A549 treated with GW870086 at 1 μM for 4 hours (cell line): ENCODE measurements around the gene SRC. TPM values are rescaled to one million over a fixed set of nuclear protein-coding genes. Genes with fewer than 3 reads are reported as not detected.

Source experiments
- total RNA-seq: library from RNA; stranded (reverse); fragments of 200-300 nt; extraction: Qiagen RNA extraction; gene quantifications from 5 replicates; pipeline ENCODE4 v1.2.3, GENCODE V29; 2022; ENCODE audit warnings: low read depth

SRC gene
- 134 to 164 TPM (median 152 TPM) in 5 replicates for total RNA-seq

DNA sequence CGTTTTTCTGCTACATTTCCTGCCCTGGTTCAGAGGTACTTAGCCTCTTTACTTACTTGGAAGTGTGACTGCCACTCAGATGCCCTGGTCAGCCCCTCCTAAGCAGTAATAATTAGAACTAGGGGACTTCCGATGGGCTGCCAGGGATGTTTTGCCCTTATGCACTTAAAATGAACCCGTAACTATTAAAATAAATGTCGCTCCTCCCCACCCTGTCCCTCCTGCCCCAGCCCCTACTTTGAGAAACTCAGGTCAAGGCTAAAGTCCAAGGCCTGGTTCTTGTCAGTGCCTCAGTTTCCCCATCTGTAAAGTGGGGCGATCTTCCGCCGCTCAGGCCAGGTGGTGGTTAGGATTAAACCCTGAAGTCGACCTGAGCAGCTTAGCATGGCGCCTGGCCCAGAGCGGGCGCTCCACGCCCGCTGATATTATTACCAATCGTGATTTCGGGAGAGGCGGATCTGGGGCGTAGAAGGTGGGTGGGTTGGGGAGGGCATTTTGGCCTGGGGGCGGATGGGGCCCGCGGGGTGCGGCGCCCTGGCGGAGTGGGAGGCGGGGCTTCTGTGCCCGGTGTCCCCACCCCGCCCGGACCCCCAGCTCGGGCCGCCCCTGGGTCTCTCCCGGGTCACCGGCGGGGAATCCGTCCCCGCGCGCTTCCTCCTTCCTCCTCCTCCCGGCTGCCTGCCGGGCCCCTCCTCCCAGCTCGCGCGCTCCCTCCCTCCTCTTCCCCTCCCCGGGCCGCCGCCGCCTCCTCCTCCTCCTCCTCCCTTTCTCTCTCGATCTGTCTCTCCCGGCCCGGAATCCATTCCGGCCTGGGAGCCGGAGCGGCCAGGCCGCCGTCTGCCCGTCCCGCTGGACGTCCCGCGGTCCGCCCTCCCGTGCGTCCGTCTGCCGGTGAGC is at the start of gene SRC:
SRC (plus strand) TSS at position 802 of the 897 bp plus-strand sequence. CDS start 38,014 bp downstream, outside the sequence.

Other genes starting within 250 kb of the SRC start
- gene RPN2, start 166.8 kb upstream of the SRC start, total RNA-seq: 254 to 268 TPM (median 260 TPM) in 5 replicates
- gene MROH8, start 166.6 kb upstream of the SRC start, total RNA-seq: 0.45 to 1.7 TPM (median 1.0 TPM) in 5 replicates
- not detected in 5 replicates for gene GHRH, start 84.3 kb upstream of the SRC start, total RNA-seq
- 81.2 to 101 TPM (median 92.6 TPM) in 5 replicates for gene MANBAL, start 56.5 kb upstream of the SRC start, total RNA-seq
- not detected in 5 replicates for gene NNAT, start 175.1 kb downstream of the SRC start, total RNA-seq
- gene BLCAP, start 181.7 kb downstream of the SRC start, total RNA-seq: 43.2 to 55.3 TPM (median 50.9 TPM) in 5 replicates